ENCODE data around the gene CAPN5. TPM values are rescaled to one million over a fixed set of nuclear protein-coding genes. Genes with fewer than 3 reads are reported as not detected.
"Not testable (repeated sequence)": the region's sequence is repeated elsewhere in the genome, so short reads cannot be mapped to it uniquely, and the experiment has no call there.

CAPN5 gene
- total RNA-seq, 1 donor from 2014 or later: 29.7 TPM

DNA sequence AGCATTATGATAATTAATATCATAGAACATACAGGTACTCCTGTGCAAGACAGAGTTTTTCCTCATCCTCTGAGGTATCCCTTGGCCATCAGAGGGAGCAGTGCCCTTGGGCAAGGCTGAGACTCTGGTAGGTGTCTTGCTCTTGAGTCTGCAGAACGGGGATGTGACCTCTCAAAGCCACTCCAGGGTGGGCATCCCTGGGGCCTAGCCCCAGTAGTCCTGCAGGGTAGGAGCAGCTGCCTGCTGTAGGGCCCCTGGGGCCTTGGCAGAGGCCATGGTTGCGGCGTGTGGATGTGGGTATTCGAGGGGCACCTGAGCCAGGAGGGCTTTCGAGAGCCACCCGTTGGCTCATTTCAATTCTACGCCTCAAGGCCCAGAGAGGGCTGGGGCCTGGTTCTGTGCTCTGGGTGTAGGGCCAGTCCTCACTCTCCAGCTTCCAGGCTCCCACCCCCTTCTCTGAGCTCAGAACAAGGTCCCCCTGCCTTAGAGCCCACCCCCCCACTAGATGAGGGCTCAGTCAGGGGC lies 28.1 kb downstream of the CAPN5 start:
- DNase-seq (ENCODE audit: low spot score): no peak
- TF ChIP-seq, protein P1, sequence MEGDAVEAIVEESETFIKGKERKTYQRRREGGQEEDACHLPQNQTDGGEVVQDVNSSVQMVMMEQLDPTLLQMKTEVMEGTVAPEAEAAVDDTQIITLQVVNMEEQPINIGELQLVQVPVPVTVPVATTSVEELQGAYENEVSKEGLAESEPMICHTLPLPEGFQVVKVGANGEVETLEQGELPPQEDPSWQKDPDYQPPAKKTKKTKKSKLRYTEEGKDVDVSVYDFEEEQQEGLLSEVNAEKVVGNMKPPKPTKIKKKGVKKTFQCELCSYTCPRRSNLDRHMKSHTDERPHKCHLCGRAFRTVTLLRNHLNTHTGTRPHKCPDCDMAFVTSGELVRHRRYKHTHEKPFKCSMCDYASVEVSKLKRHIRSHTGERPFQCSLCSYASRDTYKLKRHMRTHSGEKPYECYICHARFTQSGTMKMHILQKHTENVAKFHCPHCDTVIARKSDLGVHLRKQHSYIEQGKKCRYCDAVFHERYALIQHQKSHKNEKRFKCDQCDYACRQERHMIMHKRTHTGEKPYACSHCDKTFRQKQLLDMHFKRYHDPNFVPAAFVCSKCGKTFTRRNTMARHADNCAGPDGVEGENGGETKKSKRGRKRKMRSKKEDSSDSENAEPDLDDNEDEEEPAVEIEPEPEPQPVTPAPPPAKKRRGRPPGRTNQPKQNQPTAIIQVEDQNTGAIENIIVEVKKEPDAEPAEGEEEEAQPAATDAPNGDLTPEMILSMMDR (IDR thresholded peaks at IDR 0.05; ENCODE audit: unreplicated experiment): no peak
- no peaks in the 10 kb centered on the region for H3K9me3 Mint-ChIP-seq (ENCODE audit: unreplicated experiment)
- no peaks in the 10 kb centered on the region for H3K4me1 Mint-ChIP-seq (ENCODE audit: unreplicated experiment)
- no peak overlapping the region for H3K4me3 Mint-ChIP-seq (ENCODE audit: unreplicated experiment)
- H3K36me3 Mint-ChIP-seq (ENCODE audit: low read depth, unreplicated experiment): peaks cover 3% of the 10 kb centered on the region
- peaks cover 4% of the 10 kb centered on the region for H3K27me3 Mint-ChIP-seq (ENCODE audit: unreplicated experiment)
- no peak overlapping the region for H3K27ac Mint-ChIP-seq (ENCODE audit: unreplicated experiment)

DNA sequence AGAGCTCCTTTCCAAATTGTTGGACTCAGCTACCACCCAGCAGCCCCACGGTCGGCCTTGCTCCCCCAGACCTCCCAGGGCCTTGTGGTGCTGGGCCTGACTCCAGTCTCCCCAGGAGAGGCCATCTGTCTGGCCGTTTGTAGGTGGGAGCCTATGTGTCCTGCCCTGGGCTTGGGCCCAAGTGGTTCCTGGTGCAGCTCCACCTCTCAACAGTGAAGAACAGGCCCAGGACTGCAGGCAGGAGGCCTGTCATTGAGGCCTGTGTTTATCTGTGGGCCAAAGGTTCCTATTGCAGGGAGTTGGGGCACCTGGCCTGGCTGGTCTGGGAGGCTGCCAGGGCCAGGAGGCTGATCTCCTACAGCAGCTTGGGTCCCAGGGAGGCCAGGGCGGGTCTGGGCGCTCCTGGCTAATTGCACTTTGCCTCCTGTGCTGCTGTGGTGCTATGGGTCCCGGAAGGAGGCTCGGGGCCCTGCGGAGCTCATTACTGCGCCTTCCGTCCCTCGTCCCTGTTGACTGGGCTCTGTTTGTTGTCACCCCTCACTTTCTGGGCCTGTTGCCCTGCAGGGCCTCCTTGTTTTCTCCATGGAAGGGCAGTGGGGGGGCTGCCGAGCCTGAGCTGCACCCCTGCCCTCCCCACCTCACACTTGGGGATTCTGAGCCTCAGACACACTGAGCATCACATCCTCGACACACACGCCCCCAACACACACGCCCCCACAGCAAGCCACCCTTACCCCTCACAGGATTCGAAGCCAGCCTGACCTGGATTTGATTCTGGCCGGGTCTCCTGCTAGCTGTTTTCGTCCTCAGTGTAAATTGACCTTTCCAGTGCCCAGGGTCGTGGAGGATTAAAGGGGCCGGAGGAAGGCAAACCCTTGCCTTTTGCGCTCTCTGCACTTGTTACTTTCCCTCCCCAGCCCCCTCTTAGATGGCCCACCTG lies 29.1 kb downstream of the CAPN5 start:
- no peaks in the 10 kb centered on the region for H3K9me3 Mint-ChIP-seq (ENCODE audit: unreplicated experiment)
- H3K4me3 Mint-ChIP-seq (ENCODE audit: unreplicated experiment): peak overlapping the region; percentile 59
- peaks cover 3% of the 10 kb centered on the region for H3K36me3 Mint-ChIP-seq (ENCODE audit: low read depth, unreplicated experiment)
- no peaks in the 10 kb centered on the region for H3K4me1 Mint-ChIP-seq (ENCODE audit: unreplicated experiment)
- H3K27me3 Mint-ChIP-seq (ENCODE audit: unreplicated experiment): peaks cover 8% of the 10 kb centered on the region
- no peak overlapping the region for H3K27ac Mint-ChIP-seq (ENCODE audit: unreplicated experiment)
- DNase-seq (ENCODE audit: low spot score): no peak
- TF ChIP-seq, protein P1 (IDR thresholded peaks at IDR 0.05; ENCODE audit: unreplicated experiment): no peak

DNA sequence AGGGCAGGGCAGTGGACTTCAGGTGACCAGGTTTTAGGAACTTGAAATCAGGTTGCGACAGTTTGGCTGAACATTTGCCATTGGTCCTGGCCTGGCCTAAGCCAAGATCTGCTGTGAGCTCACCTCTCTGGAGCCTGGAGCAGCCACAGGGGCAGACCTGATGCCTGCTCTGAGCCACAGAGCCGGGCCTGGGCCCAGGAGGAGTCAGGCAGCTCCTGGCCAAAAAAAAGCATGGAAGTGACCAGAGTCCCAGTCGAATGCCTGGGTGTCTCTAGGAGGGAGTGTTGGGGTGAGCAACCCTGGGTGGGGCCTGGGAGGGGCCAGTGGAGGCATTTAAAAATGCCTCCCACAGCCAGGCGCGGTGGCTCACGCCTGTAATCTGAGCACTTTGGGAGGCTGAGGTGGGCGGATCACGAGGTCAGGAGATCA lies 29.8 kb downstream of the CAPN5 start:
- peaks cover 9% of the 10 kb centered on the region for H3K27me3 Mint-ChIP-seq (ENCODE audit: unreplicated experiment)
- TF ChIP-seq, protein P1 (IDR thresholded peaks at IDR 0.05; ENCODE audit: unreplicated experiment): no peak
- no peaks in the 10 kb centered on the region for H3K4me1 Mint-ChIP-seq (ENCODE audit: unreplicated experiment)
- no peak overlapping the region for H3K27ac Mint-ChIP-seq (ENCODE audit: unreplicated experiment)
- H3K4me3 Mint-ChIP-seq (ENCODE audit: unreplicated experiment): peak overlapping the region; percentile 59
- peaks cover 3% of the 10 kb centered on the region for H3K36me3 Mint-ChIP-seq (ENCODE audit: low read depth, unreplicated experiment)
- H3K9me3 Mint-ChIP-seq (ENCODE audit: unreplicated experiment): no peaks in the 10 kb centered on the region
- no peak for DNase-seq (ENCODE audit: low spot score)

DNA sequence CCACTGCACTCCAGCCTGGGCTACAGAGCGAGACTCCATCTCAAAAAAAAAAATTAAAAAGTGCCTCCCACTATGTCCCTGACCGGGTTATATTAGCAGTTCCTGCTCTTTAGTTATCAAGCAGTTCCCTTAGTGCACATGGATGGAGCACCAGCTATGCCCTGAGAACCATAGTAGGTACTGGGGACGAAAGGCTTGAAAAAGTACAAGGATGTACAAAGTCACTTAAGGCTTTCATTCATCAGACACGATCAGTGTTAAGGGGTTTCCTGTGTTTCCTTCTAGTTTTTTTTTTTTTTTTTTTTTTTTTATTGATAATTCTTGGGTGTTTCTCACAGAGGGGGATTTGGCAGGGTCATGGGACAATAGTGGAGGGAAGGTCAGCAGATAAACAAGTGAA lies 30.4 kb downstream of the CAPN5 start:
- H3K27me3 Mint-ChIP-seq (ENCODE audit: unreplicated experiment); H3K27ac Mint-ChIP-seq (ENCODE audit: unreplicated experiment); H3K9me3 Mint-ChIP-seq (ENCODE audit: unreplicated experiment); H3K4me1 Mint-ChIP-seq (ENCODE audit: unreplicated experiment); DNase-seq (ENCODE audit: low spot score); H3K36me3 Mint-ChIP-seq (ENCODE audit: low read depth, unreplicated experiment); H3K4me3 Mint-ChIP-seq (ENCODE audit: unreplicated experiment): not testable (repeated sequence)

DNA sequence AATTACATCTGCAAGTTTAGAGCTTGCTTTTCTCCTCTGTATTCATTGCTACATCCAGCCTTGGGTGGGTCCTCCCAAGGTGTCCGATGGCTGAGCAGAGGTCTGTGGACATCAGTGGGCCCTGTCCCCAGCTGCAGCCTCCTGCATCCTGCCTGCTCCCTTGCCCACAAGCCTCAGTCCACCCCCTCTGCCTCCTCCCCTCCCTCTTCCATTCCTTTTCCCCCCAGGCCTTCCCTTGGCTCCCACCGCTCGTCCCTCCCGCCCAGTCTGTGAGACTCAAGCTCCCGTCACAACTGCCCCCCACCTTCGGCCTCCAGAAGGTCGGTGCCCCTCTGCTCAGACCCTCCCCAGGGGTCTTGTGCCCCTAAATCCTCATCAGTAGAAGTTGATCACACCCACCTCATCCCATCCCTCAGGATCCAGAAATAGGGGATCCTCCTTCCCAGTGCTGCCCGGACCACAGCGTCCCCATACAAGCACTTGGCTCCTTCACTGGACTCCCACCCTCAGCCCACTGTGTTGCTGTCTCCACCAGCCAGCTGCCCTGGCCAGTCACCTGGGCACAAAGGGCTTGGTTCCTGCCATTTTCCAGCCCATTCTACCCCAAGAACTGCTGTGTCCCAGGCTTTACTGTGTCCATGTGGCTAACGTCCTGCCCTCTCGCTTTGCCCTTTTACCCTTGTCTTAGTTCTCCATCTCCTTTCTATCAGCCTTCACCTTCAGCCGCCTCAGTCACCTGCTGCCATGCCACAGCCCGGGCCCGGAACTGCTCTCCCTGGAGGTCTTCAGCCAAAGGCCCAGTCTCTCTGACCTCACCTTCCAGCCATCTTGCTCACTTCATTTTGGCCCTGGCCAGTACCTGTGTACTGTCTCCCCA lies 33.6 kb downstream of the CAPN5 start:
- DNase-seq (ENCODE audit: low spot score): no peak
- H3K27me3 Mint-ChIP-seq (ENCODE audit: unreplicated experiment): peaks cover 18% of the 10 kb centered on the region
- no peaks in the 10 kb centered on the region for H3K4me1 Mint-ChIP-seq (ENCODE audit: unreplicated experiment)
- TF ChIP-seq, protein P1 (IDR thresholded peaks at IDR 0.05; ENCODE audit: unreplicated experiment): no peak
- no peak overlapping the region for H3K27ac Mint-ChIP-seq (ENCODE audit: unreplicated experiment)
- peaks cover 13% of the 10 kb centered on the region for H3K36me3 Mint-ChIP-seq (ENCODE audit: low read depth, unreplicated experiment)
- no peaks in the 10 kb centered on the region for H3K9me3 Mint-ChIP-seq (ENCODE audit: unreplicated experiment)
- H3K4me3 Mint-ChIP-seq (ENCODE audit: unreplicated experiment): no peak overlapping the region
